GM21423 (cell line): ENCODE measurements around the gene SUFU.
"Not testable (repeated sequence)": the region's sequence is repeated elsewhere in the genome, so short reads cannot be mapped to it uniquely, and the experiment has no call there.

Source experiments
- ATAC-seq: cut with Tn5 transposase; IDR thresholded peaks from one replicate; pipeline ENCODE4 v1.9.1; 2021; ENCODE audit warnings: mild to moderate bottlenecking, moderate library complexity; ENCODE audit not compliant: unreplicated experiment

Gene SUFU

DNA sequence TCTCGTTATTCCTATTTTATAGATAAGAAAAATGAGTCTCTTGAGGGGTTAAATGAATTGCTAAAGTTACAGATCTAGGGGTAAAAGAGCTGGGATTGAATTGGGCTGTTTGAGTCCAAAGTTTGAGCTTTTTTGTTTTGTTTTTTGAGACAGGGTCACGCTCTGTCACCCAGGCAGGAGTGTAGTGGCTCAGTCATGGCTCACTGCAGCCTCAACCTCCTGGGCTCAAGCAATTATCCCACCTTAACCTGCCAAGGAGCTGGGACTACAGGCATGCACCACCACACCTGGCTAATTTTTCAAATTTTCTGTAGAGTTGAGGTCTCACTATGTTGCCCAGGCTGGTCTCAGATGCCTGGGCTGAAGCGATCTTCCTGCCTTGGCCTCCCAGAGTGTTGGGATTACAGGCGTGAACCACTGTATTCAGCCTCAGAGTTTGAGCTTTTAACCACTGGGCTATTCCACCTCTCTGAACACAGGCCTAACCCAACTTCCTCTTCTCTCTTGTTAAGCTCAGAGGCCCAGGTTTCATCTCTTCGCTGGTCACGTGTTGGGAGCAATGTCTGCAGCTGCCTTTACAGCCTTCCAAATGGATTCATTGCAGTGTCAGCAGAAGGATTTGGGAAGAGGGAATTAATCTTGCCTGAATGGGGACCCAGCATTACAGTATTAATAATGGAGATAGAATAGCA lies 8.0 kb downstream of the SUFU start:
- ATAC-seq: peak; percentile 81

DNA sequence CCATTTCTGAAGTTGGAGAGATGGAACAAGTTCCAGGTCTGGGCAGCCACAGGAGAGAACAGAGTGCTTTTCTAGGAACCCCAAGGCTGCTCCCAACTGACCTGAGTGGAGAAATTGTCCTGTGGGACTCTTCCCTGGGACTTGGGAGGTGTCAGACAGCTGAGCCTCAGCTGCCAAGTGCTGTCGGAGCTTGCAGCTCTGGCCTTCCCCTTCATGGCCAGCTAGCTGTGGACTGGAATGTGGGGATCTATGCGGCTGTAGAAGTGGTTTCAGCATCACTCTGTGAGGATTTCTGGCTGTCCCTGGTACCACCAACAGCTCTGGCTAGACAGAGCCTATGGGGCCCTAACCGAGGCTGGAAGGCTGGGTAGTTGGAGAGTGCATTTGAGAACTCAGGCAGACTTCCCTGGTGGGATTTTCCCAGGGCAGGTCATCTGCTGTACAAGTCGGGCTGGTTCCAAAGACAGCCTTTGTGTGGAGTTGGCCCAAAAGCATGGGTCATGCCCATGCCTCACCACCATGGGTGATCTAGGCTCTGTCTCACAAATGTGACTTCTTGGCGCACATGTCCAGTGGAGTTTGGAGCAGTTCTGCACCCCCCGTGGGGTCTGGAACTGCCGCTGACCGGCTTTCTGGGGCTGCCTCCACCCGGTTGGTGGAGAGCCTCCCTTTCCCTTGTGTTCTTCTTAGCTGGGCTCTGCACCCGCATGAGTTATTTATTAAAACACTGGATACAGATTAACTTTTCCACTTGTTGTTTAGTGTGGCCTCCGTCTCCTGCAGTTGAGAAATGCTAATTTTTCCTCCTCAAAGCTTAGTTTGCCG lies 10.9 kb downstream of the SUFU start:
- no peak for ATAC-seq

DNA sequence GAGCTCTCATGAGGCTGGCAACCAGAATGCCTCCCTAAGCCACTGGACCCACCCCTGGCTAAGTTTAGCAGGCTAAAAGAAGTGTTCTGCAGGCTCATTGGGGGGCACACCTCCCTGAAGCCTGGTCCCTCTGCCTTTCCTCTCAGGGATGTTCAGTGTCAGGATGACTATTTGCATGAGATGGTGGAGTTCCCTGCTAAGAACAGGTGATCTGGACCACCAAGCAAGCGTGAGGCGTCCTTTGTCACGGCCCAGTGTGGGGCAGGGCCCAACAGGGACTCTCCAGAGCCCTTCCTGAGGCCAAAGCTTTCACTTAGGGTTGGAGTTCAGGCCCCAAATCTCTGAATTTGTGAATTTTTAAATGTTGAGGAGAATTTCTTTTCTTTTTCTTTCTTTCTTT lies 12.0 kb downstream of the SUFU start:
- ATAC-seq: no peak

DNA sequence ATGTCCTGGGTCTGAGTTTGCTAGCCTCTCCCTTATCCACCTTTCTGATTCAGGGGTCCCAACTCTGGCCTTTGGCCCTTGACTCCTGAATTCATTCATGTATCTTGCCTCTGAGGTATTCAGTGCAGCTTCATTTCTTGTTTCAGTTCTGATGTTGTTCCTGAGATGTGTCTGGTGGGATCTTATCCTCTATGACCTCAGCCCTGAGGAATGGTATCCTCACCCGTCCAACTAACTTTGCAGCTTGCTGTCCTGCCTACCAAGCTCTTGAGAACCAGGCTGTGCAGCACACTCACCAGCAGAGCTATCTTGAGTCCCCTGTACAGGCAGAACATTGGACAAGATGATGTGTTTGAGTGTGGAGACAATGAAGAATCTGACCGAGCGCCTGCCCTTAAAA lies 13.8 kb downstream of the SUFU start:
- ATAC-seq: no peak

DNA sequence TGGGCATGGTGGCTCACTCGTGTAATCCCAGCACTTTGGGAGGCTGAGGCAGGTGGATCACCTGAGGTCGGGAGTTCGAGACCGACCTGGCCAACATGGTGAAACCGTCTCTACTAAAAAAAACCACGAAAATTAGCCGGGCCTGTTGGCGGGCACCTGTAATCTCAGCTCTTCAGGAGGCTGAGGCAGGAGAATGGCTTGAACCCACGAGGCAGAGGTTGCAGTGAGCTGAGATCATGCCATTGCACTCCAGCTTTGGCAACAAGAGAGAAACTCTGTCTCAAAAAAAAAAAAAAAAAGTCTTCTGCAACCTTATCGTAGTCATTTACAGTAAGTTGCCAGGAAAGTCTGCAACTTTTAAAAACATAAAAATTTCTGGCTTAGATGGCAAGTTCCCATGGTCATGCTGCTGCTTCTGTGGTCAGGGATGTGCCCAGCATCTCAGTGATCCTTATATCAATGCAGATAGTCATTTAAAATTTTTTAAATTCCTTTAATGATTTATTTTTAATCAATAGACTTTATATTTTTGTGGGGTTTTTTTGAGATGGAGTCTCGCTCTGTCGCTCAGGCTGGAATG lies 15.6 kb downstream of the SUFU start:
- ATAC-seq: no peak

DNA sequence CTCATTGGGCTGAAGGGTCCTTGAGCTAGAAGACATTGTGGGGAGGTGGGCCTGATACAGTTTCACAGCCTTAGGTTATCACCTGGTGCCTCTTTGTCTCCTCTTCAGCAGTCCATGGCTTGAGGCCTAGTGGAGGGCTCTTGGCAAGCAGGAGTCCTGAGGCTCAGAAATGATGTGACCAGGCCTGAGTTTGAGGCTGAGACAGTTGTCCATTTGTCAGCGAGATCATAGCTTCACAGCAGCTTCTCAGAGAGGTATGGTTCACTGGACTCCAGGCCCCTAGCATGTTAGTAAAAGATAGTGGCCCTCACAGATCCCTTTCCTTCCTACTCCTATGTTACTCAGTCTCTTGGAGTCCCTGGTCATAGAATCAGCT lies 19.1 kb downstream of the SUFU start:
- no peak for ATAC-seq

DNA sequence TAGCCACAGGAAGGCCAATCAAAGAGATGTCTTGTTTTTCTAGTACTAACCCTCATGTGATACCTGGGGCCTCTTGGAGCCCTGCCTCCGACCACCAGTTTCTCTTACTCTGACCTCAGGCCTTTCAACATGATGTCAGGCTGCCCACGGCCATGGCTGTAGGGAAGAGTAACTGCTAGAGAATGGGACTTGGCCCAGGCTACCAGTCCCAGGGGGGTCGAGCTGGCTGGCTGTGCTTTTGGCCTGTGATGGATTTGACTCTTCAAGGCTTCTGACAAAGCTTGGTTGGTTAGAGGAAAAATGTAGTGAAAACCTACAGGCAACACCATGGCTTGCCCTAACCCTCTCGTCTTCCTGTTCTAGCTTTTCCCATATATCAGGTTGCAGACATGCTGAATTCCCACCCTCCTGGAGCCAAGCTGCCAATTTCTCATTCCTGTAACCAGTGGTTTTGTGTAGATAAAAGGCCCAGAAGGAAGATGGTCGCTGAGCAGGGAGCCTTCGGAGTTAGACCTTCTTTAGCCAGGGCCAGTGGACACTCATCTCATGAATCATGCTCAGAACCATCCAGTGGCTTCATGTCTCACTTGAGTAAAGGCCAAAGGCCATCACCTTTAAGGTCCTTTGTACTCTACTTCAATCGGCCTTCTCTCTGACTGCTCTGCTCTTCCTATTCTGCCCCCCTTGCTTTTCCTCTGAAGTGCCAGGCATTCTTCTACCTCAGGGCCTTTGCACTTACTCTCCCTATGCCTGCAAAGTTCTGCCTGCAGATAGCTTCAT lies 19.7 kb downstream of the SUFU start:
- no peak for ATAC-seq

DNA sequence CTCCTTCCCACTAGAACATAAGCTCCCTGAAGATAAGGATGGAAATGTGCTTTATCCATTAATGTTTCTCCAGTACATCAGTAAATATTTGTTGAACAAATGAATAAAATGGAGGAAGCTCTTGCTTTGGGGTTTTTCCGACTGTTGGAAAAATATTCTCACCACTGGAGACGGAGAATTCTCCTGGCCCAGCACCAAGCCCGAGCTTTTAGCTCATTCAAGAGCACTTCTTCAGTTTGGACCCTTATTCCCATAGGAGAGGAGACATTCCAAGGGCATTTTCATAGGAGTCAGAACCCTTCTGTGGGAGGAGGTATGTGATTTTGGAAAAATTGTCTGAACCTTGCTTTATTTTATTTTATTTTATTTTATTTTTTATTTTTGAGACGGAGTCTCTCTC lies 21.0 kb downstream of the SUFU start:
- ATAC-seq: no peak

DNA sequence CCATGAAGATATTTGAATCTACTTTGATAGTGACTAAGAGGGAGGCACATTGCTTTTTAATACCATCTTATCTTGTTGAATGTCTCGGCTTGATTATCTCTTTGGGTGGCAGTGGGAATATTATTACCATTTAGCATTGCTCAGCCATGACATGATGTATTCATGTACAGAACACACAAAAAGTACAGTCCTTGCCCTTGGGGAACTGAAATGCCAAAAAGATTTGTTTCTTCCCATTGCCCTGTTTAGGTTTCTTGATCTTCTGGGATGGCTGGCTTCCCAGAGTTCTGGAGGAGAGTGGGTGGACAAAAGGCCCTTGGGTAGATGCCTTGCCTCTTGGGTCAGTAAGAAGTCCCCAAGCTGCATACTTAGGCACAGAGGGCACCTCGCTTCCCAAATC lies 23.8 kb downstream of the SUFU start:
- no peak for ATAC-seq

DNA sequence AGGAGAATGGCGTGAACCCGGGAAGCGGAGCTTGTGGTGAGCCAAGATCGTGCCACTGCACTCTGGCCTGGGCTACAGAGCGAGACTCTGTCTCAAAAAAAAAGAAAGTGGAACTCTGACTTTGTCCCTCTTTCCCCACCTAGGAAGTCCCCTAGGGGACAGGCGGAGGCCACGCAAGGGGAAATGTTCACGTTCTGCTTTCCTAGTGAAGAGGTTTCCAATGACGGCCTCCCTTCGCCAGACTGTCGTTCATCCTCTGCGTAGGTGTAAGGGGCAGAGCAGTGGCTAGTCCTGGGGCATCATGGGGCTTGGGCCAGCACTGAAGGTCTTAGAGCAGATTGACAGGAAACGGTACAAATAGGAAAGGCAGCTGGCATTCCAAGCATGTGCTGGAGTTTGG lies 30.6 kb downstream of the SUFU start:
- no peak for ATAC-seq

DNA sequence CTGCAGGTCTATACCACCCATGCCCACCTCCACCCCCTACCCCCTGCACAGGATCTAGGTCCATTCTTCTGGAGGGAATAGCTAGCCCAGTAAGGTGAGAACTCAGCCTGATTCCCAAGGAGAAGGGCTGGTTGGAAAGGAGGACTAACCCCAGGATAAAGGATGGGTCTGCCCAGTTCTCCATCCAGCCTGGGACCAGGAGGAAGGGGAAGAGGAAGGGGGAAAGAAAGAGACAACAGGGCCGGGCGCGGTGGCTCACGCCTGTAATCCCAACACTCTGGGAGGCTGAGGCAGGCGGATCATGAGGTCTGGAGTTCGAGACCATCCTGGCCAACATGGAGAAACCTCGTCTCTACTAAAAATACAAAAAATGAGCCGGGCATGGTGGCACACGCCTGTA lies 31.2 kb downstream of the SUFU start:
- ATAC-seq: not testable (repeated sequence)

DNA sequence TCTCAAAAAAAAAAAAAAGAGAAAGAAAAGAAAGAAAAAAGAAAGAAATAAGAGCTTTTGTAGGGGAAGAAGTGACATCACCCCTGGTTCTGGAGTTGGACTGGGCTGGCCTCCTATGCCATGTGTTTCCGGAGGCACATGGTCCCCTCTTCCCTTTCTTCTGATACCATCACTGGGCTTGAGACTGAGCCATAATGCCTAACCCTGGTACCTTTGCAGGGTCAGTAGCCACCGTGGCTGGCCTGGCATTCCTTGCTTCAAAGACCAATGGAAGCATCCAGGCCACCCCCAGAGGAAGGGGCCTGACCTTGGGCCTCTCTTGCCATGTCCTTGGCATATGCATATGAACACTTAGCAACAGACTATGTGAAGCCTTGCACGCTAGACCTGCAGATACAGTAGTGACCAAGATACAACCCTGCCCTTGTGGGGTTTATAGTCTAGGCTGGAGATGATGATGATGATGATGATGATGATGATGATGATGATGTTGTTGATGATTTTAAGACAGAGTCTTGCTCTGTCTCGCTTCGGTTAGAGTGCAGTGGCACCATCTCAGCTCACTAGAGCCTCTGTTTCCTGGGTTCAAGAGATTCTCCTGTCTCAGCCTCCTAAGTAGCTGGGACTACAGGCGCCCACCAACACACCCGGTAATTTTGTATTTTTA lies 31.8 kb downstream of the SUFU start:
- no peak for ATAC-seq

DNA sequence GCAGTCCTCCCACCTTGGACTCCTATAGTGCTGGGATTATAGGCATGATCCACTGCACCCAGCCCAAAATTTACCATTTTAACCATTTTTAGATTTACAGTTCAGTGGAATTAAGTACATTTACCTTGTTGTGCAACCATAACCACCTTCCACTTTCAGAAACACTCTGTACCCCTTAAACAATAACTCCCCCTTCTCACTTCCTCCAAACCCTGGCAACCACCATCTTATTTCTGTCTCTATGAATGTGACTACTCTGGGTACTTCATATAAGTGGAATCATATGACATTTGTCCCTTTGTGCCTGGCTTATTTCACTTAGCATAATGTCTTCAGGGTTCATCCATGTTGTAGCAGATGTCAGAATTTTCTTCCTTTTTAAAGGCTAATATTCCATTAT lies 33.6 kb downstream of the SUFU start:
- ATAC-seq: peak; percentile 39

DNA sequence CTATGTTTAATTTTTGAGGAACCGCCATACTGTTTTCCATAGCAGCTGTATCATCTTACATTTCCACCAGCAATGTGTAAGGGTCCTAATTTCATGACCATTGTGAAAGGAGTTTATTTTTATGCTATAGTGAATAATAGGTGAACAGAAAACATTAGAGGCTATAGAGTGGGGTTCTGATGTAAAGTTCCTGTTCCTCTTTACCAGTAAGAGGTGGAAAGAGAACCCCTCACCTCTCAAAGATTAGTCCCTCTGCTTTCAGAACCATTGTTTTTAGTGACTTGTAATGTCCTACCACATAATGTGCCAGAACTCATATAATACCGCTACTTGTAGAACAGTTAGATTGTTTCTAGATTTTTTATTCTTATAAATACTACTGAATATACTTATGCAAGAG lies 34.2 kb downstream of the SUFU start:
- ATAC-seq: no peak

DNA sequence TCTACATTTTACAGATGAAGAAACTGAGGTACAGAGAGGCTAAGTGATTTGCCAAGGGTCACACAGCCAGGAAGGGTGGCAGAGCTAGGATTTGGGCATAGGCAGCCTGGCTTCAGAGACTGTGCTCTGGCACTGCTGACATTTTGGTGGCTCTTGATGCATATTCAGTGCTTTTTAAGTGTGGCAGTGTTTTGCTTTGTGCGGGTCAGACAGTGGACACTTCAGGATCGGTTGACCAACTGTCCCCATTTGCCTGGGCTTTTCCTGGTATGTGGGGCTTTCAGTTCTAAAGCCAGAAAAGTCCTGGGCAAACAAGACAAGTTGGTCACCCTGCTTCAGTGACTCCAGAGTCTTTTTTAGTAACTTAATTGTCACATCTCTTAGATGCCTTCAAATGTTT lies 35.0 kb downstream of the SUFU start:
- ATAC-seq: no peak

DNA sequence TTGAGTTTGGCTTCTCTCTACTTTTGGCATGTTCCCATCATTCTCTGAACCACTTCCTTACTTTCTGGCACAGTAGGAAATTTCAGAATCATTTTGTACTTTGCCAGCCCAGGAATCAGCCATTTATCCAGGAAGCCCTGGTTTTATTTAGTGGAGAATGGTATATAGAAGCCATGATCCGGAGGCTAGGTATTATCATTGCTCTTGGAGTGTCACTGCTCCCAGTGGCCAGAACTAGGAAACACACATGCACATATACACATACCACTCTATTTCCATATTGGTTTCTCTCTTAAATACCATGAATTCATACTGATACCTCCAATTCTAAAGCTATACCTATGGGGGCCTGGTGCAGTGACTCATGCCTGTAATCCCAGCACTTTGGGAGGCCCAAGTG lies 36.3 kb downstream of the SUFU start:
- ATAC-seq: no peak

DNA sequence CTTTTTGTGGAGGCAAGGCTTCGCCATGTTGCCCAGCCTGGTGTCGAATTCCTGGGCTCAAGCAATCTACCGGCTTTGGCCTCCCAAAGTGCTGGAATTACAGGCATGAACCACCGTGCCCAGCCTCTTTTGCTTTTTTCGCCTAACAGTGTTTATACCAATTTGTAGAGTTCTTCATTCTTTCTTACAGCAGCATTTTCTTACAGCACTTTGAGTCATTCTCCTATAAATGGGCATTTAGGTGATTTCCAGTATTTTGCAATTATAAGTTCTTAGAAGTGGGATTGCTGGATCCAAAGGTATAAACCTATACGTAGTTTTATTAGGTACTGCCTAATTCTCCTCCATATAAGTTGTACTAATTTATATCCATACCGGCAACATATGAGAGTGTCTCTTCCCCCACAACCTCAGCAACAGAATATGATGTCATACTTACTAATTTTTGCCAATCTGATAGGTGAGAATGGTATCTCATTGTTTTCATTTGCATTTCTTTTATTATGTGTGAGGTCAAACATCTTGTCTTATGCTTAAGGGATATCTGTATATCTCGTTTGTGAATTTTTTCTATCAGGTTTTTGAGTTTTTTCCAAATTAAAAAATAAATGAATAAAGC lies 39.1 kb downstream of the SUFU start:
- no peak for ATAC-seq

DNA sequence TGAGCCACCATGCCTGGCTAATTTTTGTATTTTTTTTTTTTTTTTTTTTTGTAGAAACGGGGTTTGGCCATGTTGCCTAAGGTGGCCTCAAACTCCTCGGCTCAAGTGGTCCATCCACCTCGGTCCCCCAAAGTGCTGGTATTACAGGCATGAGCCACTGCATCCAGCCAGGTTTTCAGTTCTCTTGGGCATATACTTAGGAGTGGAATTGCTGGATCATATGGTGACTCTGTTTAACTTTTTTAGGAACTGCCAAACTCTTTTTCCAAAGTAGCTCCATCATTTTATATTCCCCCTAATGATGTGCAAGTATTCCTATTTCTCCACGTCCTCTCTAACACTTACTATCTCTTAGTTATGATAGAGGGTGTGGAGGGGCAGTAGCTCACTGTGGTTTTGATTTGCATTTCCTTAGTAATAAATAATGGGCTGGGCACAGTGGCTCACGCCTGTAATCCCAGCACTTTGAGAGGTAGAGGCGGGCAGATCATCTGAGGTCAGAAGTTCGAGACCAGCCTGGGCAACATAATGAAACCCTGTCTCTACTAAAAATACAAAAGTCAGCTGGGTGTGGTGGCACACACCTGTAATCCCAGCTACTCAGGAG lies 41.6 kb downstream of the SUFU start:
- ATAC-seq: no peak

DNA sequence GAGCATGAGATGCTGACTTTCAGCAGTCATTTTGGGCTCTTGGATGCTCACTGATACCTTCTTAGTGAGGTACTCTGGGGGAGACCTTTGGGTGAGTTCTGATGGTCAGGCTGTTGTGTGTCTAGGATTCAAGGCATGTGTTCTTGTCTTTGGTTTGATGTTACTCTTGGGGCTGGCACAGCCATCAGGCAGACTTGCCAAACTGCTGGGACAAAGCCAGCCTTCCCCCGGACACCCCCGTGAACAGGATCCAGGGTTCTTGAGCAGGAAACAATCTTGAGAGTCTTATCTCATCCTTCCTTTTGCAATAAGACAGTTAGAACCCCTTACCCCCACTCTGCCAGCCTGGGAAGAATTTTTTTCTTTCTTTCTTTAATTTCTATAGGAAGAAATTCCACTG lies 42.2 kb downstream of the SUFU start:
- ATAC-seq: no peak
